Activated CD8-positive, alpha-beta T cell treated with anti-CD3 and anti-CD28 coated beads, Interleukin-2, amount 10 ng/mL, durations not matched to agents 7 days and 5 days (primary cell): ENCODE data around the gene AP1G2. TPM values are rescaled to one million over a fixed set of nuclear protein-coding genes. Genes with fewer than 3 reads are reported as not detected.
"Not testable (repeated sequence)": the region's sequence is repeated elsewhere in the genome, so short reads cannot be mapped to it uniquely, and the experiment has no call there.

Experiments used
- ATAC-seq: fragments of 150-1000 bp; cut with Tn5 transposase; one replicate; pipeline ENCODE4 v1.10.0; 2021; ENCODE audit warnings: moderate library complexity
- CTCF ChIA-PET: fragments of 350-600 bp; sonication (Branson Sonifier 250); formaldehyde crosslinking; loops from one replicate; lab custom pipeline; 2021; ENCODE audit warnings: antibody characterized with exemption; lab: Charles Lee
- POLR2A ChIA-PET: fragments of 350-600 bp; sonication (Branson Sonifier 250); formaldehyde crosslinking; loops from one replicate; lab custom pipeline; 2021; ENCODE audit warnings: antibody characterized with exemption; lab: Charles Lee
- DNase-seq: peaks from one replicate; pipeline ENCODE4 v3.0.0-alpha.2; 2020
- H3K27ac Mint-ChIP-seq: one replicate; pipeline ENCODE4 v1.8.0; 2021; ENCODE audit warnings: mild to moderate bottlenecking, mixed read lengths
- H3K27me3 Mint-ChIP-seq: one replicate; pipeline ENCODE4 v1.8.0; 2021; ENCODE audit warnings: low read depth, mixed read lengths
- H3K36me3 Mint-ChIP-seq: one replicate; pipeline ENCODE4 v1.8.0; 2021; ENCODE audit warnings: low read depth, mixed read lengths
- H3K4me1 Mint-ChIP-seq: one replicate; pipeline ENCODE4 v1.8.0; 2021; ENCODE audit warnings: low read depth, mixed read lengths
- H3K4me3 Mint-ChIP-seq: one replicate; pipeline ENCODE4 v1.8.0; 2021; ENCODE audit warnings: mild to moderate bottlenecking, mixed read lengths
- H3K9me3 Mint-ChIP-seq: one replicate; pipeline ENCODE4 v1.8.0; 2022; ENCODE audit warnings: mixed read lengths; ENCODE audit not compliant: insufficient read depth
- total RNA-seq, 2 experiments: library from RNA; stranded (reverse); gene quantifications; one replicate each; pipeline ENCODE4 v1.2.3, GENCODE V29; 2021

The AP1G2 gene
- total RNA-seq, 2 experiments from 2014 or later = 267 to 276 TPM

- H3K27me3 Mint-ChIP-seq = peaks cover 15% of the 10 kb centered on the region
- no peak for DNase-seq
- POLR2A ChIA-PET = no interaction called here
- no peak overlapping the region for H3K27ac Mint-ChIP-seq
- no peaks in the 10 kb centered on the region for H3K9me3 Mint-ChIP-seq
- CTCF ChIA-PET = interaction anchor here (1.2 to 3.8 kb wide), 7 partner anchors 10 to 340 kb away, joined by 3 to 110 read pairs (median 22); partner anchors contain the start of gene DHRS2
- ATAC-seq = no peak
- no peak overlapping the region for H3K4me3 Mint-ChIP-seq
- H3K36me3 Mint-ChIP-seq = no peaks in the 10 kb centered on the region
- peaks cover 11% of the 10 kb centered on the region for H3K4me1 Mint-ChIP-seq
Observed at GRCh38 chr14:23590198-23590597, 22.6 kb upstream of the AP1G2 start.

- POLR2A ChIA-PET = no interaction called here
- no peak for ATAC-seq
- H3K4me3 Mint-ChIP-seq = no peak overlapping the region
Observed at GRCh38 chr14:23589606-23590005, 22.0 kb upstream of the AP1G2 start.

GRCh38 chr14:23588884-23589598 is 21.4 kb upstream of the AP1G2 start:
- H3K36me3 Mint-ChIP-seq = no peaks in the 10 kb centered on the region
- POLR2A ChIA-PET = no interaction called here

More at GRCh38 chr14:23589606-23590005, 22.0 kb upstream of the AP1G2 start:
- CTCF ChIA-PET = interaction anchor here (0.6 to 3.8 kb wide), 37 partner anchors 8 to 364 kb away, joined by 3 to 110 read pairs (median 4); partner anchors contain the start of genes DHRS2 and DHRS4
- Mint-ChIP-seq H3K27ac (no peak overlapping the region), H3K4me1 (peaks cover 11% of the 10 kb centered on the region), H3K9me3 (no peaks in the 10 kb centered on the region), H3K36me3 (no peaks in the 10 kb centered on the region), H3K27me3 (peaks cover 11% of the 10 kb centered on the region)
- DNase-seq = no peak

GRCh38 chr14:23584527-23585203 is 17.1 kb upstream of the AP1G2 start:
- Mint-ChIP-seq H3K27me3 (peaks cover 27% of the 10 kb centered on the region), H3K4me1 (peaks cover 11% of the 10 kb centered on the region)
- H3K27ac Mint-ChIP-seq, ATAC-seq, H3K4me3 Mint-ChIP-seq, DNase-seq, H3K36me3 Mint-ChIP-seq, H3K9me3 Mint-ChIP-seq, POLR2A ChIA-PET: not testable (repeated sequence)
- CTCF ChIA-PET = interaction anchor here (2.5 kb wide), 1 partner anchor 47 kb away, joined by 17 read pairs; no protein-coding TSS in a partner anchor

More at GRCh38 chr14:23588884-23589598, 21.4 kb upstream of the AP1G2 start:
- Mint-ChIP-seq H3K9me3 (no peaks in the 10 kb centered on the region), H3K27ac (no peak overlapping the region), H3K27me3 (peaks cover 11% of the 10 kb centered on the region), H3K4me3 (no peak overlapping the region), H3K4me1 (peaks cover 11% of the 10 kb centered on the region)
- CTCF ChIA-PET = interaction anchor here (0.6 to 3.8 kb wide), 43 partner anchors 8 to 365 kb away, joined by 3 to 110 read pairs (median 4); partner anchors contain the start of genes DHRS2 and DHRS4
- DNase-seq (peak; percentile 88), ATAC-seq (peak; percentile 99)

GRCh38 chr14:23583761-23584526 is 16.4 kb upstream of the AP1G2 start:
- H3K4me1 Mint-ChIP-seq, H3K4me3 Mint-ChIP-seq, H3K27ac Mint-ChIP-seq, POLR2A ChIA-PET, ATAC-seq, H3K9me3 Mint-ChIP-seq, DNase-seq, H3K36me3 Mint-ChIP-seq: not testable (repeated sequence)
- H3K27me3 Mint-ChIP-seq = peaks cover 32% of the 10 kb centered on the region
- CTCF ChIA-PET = interaction anchor here (2.5 kb wide), 1 partner anchor 48 kb away, joined by 17 read pairs; no protein-coding TSS in a partner anchor

- Mint-ChIP-seq H3K27ac (no peak overlapping the region), H3K4me1 (no peaks in the 10 kb centered on the region), H3K4me3 (no peak overlapping the region), H3K36me3 (no peaks in the 10 kb centered on the region), H3K9me3 (no peaks in the 10 kb centered on the region), H3K27me3 (peaks cover 40% of the 10 kb centered on the region)
- POLR2A ChIA-PET = no interaction called here
- CTCF ChIA-PET = interaction anchor here (2.5 to 3.3 kb wide), 2 partner anchors 24 to 49 kb away, joined by 9 to 17 read pairs; no protein-coding TSS in a partner anchor
- DNase-seq (peak; percentile 16), ATAC-seq (no peak)
Observed at GRCh38 chr14:23582906-23583760, 15.5 kb upstream of the AP1G2 start.

- Mint-ChIP-seq H3K4me1 (peaks cover 8% of the 10 kb centered on the region), H3K27me3 (peaks cover 50% of the 10 kb centered on the region), H3K27ac (no peak overlapping the region), H3K4me3 (no peak overlapping the region), H3K36me3 (no peaks in the 10 kb centered on the region), H3K9me3 (no peaks in the 10 kb centered on the region)
- no peak for ATAC-seq
- CTCF ChIA-PET = interaction anchor here (0.6 to 3.3 kb wide), 4 partner anchors 8 to 51 kb away, joined by 3 to 9 read pairs (median 4); no protein-coding TSS in a partner anchor
- POLR2A ChIA-PET = interaction anchor here (0.6 kb wide), 1 partner anchor 27 kb away, joined by 3 read pairs; no protein-coding TSS in a partner anchor
- no peak for DNase-seq
Observed at GRCh38 chr14:23580948-23581281, 13.3 kb upstream of the AP1G2 start.

GRCh38 chr14:23580152-23580926 is 12.7 kb upstream of the AP1G2 start:
- ChIA-PET POLR2A (no interaction called here), CTCF (interaction anchor here (1.0 to 3.3 kb wide), 3 partner anchors 9 to 51 kb away, joined by 3 to 9 read pairs (median 4); no protein-coding TSS in a partner anchor)
- ATAC-seq (no peak), DNase-seq (peak; percentile 19)
- Mint-ChIP-seq H3K36me3 (no peaks in the 10 kb centered on the region), H3K9me3 (no peaks in the 10 kb centered on the region), H3K27me3 (peaks cover 51% of the 10 kb centered on the region), H3K27ac (no peak overlapping the region), H3K4me3 (no peak overlapping the region), H3K4me1 (peaks cover 9% of the 10 kb centered on the region)

- H3K27me3 Mint-ChIP-seq = peaks cover 57% of the 10 kb centered on the region
- no peak overlapping the region for H3K4me3 Mint-ChIP-seq
- POLR2A ChIA-PET = no interaction called here
- no peak overlapping the region for H3K27ac Mint-ChIP-seq
- CTCF ChIA-PET = interaction anchor here (1.0 to 3.3 kb wide), 2 partner anchors 9 to 20 kb away, joined by 3 to 9 read pairs; no protein-coding TSS in a partner anchor
- DNase-seq = peak; percentile 16
- ATAC-seq = no peak
- H3K4me1 Mint-ChIP-seq = peaks cover 11% of the 10 kb centered on the region
- no peaks in the 10 kb centered on the region for H3K36me3 Mint-ChIP-seq
- no peaks in the 10 kb centered on the region for H3K9me3 Mint-ChIP-seq
Observed at GRCh38 chr14:23579739-23580138, 12.1 kb upstream of the AP1G2 start.

GRCh38 chr14:23579311-23579630 is 11.7 kb upstream of the AP1G2 start:
- POLR2A ChIA-PET = no interaction called here
- peaks cover 58% of the 10 kb centered on the region for H3K27me3 Mint-ChIP-seq
- peaks cover 11% of the 10 kb centered on the region for H3K4me1 Mint-ChIP-seq
- CTCF ChIA-PET = no interaction called here
- H3K36me3 Mint-ChIP-seq = no peaks in the 10 kb centered on the region
- no peak overlapping the region for H3K4me3 Mint-ChIP-seq
- DNase-seq = no peak
- H3K27ac Mint-ChIP-seq = no peak overlapping the region
- ATAC-seq = no peak
- no peaks in the 10 kb centered on the region for H3K9me3 Mint-ChIP-seq
